ENCODE measurements around the gene CDHR5. TPM values are rescaled to one million over a fixed set of nuclear protein-coding genes. Genes with fewer than 3 reads are reported as not detected.

The CDHR5 gene
- polyA plus RNA-seq, 1 of the 3 experiments (the other 2 are of a cell fraction) = not detected

DNA sequence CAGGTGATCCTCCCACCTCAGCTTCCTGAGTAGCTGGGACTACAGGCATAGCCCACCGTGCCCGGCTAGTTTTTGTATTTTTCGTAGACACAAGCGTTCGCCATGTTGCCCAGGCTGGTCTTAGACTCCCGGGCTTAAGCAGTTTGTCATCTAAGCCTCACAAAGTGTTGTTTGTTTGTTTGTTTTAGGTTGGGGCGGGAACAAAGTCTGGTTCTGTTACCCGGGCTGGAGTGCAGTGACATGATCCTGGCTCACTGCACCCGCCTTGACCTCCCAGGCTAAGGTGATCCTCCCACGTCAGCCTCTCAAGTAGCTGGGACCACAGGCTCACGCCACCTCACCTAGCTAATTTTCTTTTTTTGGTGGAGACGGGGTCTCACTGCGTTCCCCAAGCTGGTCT is 21.6 kb downstream of the CDHR5 start:
- H3K4me2 ChIP-seq = no peak overlapping the region
- H3K27ac ChIP-seq (ENCODE audit: low read depth in 2 of 2, low read length in 1 of 2) = no peak overlapping the region
- peaks cover 4 to 14% of the 10 kb centered on the region in 2 experiments; a peak in 1 of 4 replicates for H3K4me1 ChIP-seq (ENCODE audit: control insufficient read depth in 1 of 2, insufficient read depth in 2 of 2, low read depth in 1 of 2, low read length in 1 of 2)
- H4K20me1 ChIP-seq (ENCODE audit: insufficient read depth) = peaks cover 15% of the 10 kb centered on the region; the same call in 1 of the 2 replicates
- H3F3A ChIP-seq (replicated peaks; ENCODE audit: insufficient read depth) = no peaks in the 10 kb centered on the region
- no peak for TF ChIP-seq FOXJ3 (CRISPR knock-in tag; IDR thresholded peaks at IDR 0.05)
- TF ChIP-seq, protein P1, sequence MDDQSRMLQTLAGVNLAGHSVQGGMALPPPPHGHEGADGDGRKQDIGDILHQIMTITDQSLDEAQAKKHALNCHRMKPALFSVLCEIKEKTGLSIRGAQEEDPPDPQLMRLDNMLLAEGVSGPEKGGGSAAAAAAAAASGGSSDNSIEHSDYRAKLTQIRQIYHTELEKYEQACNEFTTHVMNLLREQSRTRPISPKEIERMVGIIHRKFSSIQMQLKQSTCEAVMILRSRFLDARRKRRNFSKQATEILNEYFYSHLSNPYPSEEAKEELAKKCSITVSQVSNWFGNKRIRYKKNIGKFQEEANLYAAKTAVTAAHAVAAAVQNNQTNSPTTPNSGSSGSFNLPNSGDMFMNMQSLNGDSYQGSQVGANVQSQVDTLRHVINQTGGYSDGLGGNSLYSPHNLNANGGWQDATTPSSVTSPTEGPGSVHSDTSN (IDR thresholded peaks at IDR 0.05) = no peak
- TF ChIP-seq YY1 (IDR thresholded peaks at IDR 0.05; ENCODE audit: low read depth) = no peak
- TF ChIP-seq, protein P2, sequence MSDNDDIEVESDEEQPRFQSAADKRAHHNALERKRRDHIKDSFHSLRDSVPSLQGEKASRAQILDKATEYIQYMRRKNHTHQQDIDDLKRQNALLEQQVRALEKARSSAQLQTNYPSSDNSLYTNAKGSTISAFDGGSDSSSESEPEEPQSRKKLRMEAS (IDR thresholded peaks at IDR 0.05; ENCODE audit: low read depth) = no peak
- TF ChIP-seq, protein P3, sequence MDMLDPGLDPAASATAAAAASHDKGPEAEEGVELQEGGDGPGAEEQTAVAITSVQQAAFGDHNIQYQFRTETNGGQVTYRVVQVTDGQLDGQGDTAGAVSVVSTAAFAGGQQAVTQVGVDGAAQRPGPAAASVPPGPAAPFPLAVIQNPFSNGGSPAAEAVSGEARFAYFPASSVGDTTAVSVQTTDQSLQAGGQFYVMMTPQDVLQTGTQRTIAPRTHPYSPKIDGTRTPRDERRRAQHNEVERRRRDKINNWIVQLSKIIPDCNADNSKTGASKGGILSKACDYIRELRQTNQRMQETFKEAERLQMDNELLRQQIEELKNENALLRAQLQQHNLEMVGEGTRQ (IDR thresholded peaks at IDR 0.05; ENCODE audit: borderline replicate concordance, low read depth, low read length) = no peak
- TF ChIP-seq, protein P4, sequence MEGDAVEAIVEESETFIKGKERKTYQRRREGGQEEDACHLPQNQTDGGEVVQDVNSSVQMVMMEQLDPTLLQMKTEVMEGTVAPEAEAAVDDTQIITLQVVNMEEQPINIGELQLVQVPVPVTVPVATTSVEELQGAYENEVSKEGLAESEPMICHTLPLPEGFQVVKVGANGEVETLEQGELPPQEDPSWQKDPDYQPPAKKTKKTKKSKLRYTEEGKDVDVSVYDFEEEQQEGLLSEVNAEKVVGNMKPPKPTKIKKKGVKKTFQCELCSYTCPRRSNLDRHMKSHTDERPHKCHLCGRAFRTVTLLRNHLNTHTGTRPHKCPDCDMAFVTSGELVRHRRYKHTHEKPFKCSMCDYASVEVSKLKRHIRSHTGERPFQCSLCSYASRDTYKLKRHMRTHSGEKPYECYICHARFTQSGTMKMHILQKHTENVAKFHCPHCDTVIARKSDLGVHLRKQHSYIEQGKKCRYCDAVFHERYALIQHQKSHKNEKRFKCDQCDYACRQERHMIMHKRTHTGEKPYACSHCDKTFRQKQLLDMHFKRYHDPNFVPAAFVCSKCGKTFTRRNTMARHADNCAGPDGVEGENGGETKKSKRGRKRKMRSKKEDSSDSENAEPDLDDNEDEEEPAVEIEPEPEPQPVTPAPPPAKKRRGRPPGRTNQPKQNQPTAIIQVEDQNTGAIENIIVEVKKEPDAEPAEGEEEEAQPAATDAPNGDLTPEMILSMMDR (IDR thresholded peaks at IDR 0.05) = no peak
- no peak for TF ChIP-seq FOXM1 (IDR thresholded peaks at IDR 0.05; ENCODE audit: low read depth)
- TF ChIP-seq EZH2phosphoT487 (IDR thresholded peaks at IDR 0.05; ENCODE audit: borderline replicate concordance, low read depth) = no peak
- TF ChIP-seq CHD2 (IDR thresholded peaks at IDR 0.05; ENCODE audit: low read length, partially characterized antibody) = no peak
- TF ChIP-seq RAD21 (IDR thresholded peaks at IDR 0.05; ENCODE audit: low read length) = no peak
- TF ChIP-seq RXRA (IDR thresholded peaks at IDR 0.05; ENCODE audit: borderline replicate concordance, low read depth) = no peak
- TF ChIP-seq RCOR1 (IDR thresholded peaks at IDR 0.05; ENCODE audit: low read length) = no peak
- TF ChIP-seq NRF1 (IDR thresholded peaks at IDR 0.05; ENCODE audit: low read depth, low read length) = no peak
- no peak for TF ChIP-seq TEAD4 (IDR thresholded peaks at IDR 0.05; ENCODE audit: borderline replicate concordance, insufficient read depth)
- no peak for TF ChIP-seq MEF2A (IDR thresholded peaks at IDR 0.05; ENCODE audit: borderline replicate concordance, low read depth)
- no peak for TF ChIP-seq EP300 (IDR thresholded peaks at IDR 0.05; ENCODE audit: borderline replicate concordance in 1 of 2, low read depth in 1 of 2, low read length in 1 of 2)
- TF ChIP-seq SIN3A (IDR thresholded peaks at IDR 0.05; ENCODE audit: borderline replicate concordance, low read depth, low read length) = no peak
- no peak for TF ChIP-seq FOSL2 (IDR thresholded peaks at IDR 0.05; ENCODE audit: borderline replicate concordance, low read depth)
- no peak overlapping the region for H3K9ac ChIP-seq
- WGBS (ENCODE audit: low lambda C conversion rate) = 92% methylated on average over 11 of the region's 13 CpGs
- H3K9me3 ChIP-seq = no peaks in the 10 kb centered on the region
- H3K79me2 ChIP-seq (ENCODE audit: insufficient read depth) = peaks cover 17% of the 10 kb centered on the region; the same call in 1 of the 2 replicates
- POLR2A ChIA-PET = no interaction called here
- CTCF ChIA-PET = interaction anchor here (0.9 to 1.0 kb wide), 2 partner anchors 48 to 124 kb away, joined by 3 read pairs; no protein-coding TSS in a partner anchor
- no peak for DNase-seq
- no peak overlapping the region for H3K4me3 ChIP-seq (ENCODE audit: low read depth in 2 of 2, low read length in 1 of 2)
- no peaks in the 10 kb centered on the region for H3K27me3 ChIP-seq (ENCODE audit: insufficient read depth)
- H3K9me2 ChIP-seq = no peaks in the 10 kb centered on the region
- no peak overlapping the region for H2AFZ ChIP-seq (ENCODE audit: low read depth)
- peaks cover 47 to 70% of the 10 kb centered on the region in 2 experiments for H3K36me3 ChIP-seq (replicated peaks in 1 of 2; ENCODE audit: control insufficient read depth in 1 of 2, insufficient read depth in 2 of 2, low read length in 1 of 2)
